Stimulated activated CD8-positive, alpha-beta memory T cell treated with anti-CD3 and anti-CD28 coated beads, Interleukin-12 subunit alpha, Interleukin-12 subunit beta, amount 100 ng/mL, for 24 hours (primary cell): ENCODE data around the gene HCN4.

Experiments
- DNase-seq: peaks from one replicate; pipeline ENCODE4 v3.0.0-alpha.2; 2020; ENCODE audit errors: extremely low read depth

HCN4 gene

GRCh38 chr15:73296609-73297353 lies 72.0 kb downstream of the HCN4 start:
- DNase-seq = no peak

GRCh38 chr15:73295630-73296286 lies 73.0 kb downstream of the HCN4 start:
- no peak for DNase-seq

GRCh38 chr15:73293773-73294172 lies 75.0 kb downstream of the HCN4 start:
- no peak for DNase-seq

GRCh38 chr15:73291441-73291840 lies 77.3 kb downstream of the HCN4 start:
- no peak for DNase-seq

- no peak for DNase-seq
These were observed 81.7 kb downstream of the HCN4 start for GRCh38 chr15:73287019-73287418.

GRCh38 chr15:73286311-73286710 lies 82.4 kb downstream of the HCN4 start:
- no peak for DNase-seq

- no peak for DNase-seq
These were observed 84.6 kb downstream of the HCN4 start for GRCh38 chr15:73284090-73284716.

- no peak for DNase-seq
These were observed 85.3 kb downstream of the HCN4 start for GRCh38 chr15:73283366-73283962.

GRCh38 chr15:73282567-73283365 lies 86.0 kb downstream of the HCN4 start:
- DNase-seq = no peak

GRCh38 chr15:73275862-73276261 lies 92.9 kb downstream of the HCN4 start:
- DNase-seq = no peak

- no peak for DNase-seq
These were observed 95.4 kb downstream of the HCN4 start for GRCh38 chr15:73273181-73274002.

- DNase-seq = no peak
These were observed 98.2 kb downstream of the HCN4 start for GRCh38 chr15:73270366-73271097.
